Neural cell (in vitro differentiated cells): ENCODE measurements around the gene NUDCD2. TPM values are rescaled to one million over a fixed set of nuclear protein-coding genes. Genes with fewer than 3 reads are reported as not detected.

Experiments used
- H2AFZ ChIP-seq: fragments of 200-600, 300-800 bp; sonication (generic), shearing (Covaris generic); 2 replicates; pipeline ENCODE4 v1.6.0; 2014; ENCODE audit warnings: low read depth, mild to moderate bottlenecking, antibody characterized with exemption, low read length, moderate library complexity
- H3F3A ChIP-seq: fragments of 200-600 bp; shearing (Covaris generic); 2 replicates; pipeline ENCODE4 v1.6.1; 2016; ENCODE audit warnings: mild to moderate bottlenecking, moderate library complexity, mixed read lengths, antibody characterized with exemption, low read length; ENCODE audit not compliant: insufficient read depth, poor library complexity, severe bottlenecking
- H3K27ac ChIP-seq: fragments of 200-600, 300-800 bp; sonication (generic), shearing (Covaris generic); 2 replicates; pipeline ENCODE4 v1.5.1; 2014; ENCODE audit warnings: mild to moderate bottlenecking, low read length, moderate library complexity
- H3K27me3 ChIP-seq: fragments of 300-800, 200-600 bp; sonication (generic), shearing (Covaris generic); 2 replicates; pipeline ENCODE4 v1.6.0; 2014; ENCODE audit warnings: mild to moderate bottlenecking, low read depth, low read length, moderate library complexity; ENCODE audit not compliant: insufficient read depth
- H3K36me3 ChIP-seq: fragments of 300-800, 200-600 bp; sonication (generic), shearing (Covaris generic); 2 replicates; pipeline ENCODE4 v1.5.1; 2014; ENCODE audit warnings: mild to moderate bottlenecking, antibody characterized with exemption, low read length, moderate library complexity; ENCODE audit not compliant: insufficient read depth
- H3K4me2 ChIP-seq: fragments of 300-800, 200-600 bp; sonication (generic), shearing (Covaris generic); 2 replicates; pipeline ENCODE4 v1.6.0; 2014; ENCODE audit warnings: mild to moderate bottlenecking, low read length
- H3K4me3 ChIP-seq: fragments of 300-800, 200-600 bp; sonication (generic), shearing (Covaris generic); 2 replicates; pipeline ENCODE4 v1.5.1; 2014; ENCODE audit warnings: mild to moderate bottlenecking, low read length, moderate library complexity
- H3K79me2 ChIP-seq: fragments of 200-600 bp; shearing (Covaris generic); replicated peaks from 2 replicates; pipeline ENCODE4 v1.6.0; 2014; ENCODE audit warnings: mild to moderate bottlenecking, low read length, moderate library complexity; ENCODE audit not compliant: insufficient read depth
- H3K9ac ChIP-seq: fragments of 300-800, 200-600 bp; sonication (generic), shearing (Covaris generic); 2 replicates; pipeline ENCODE4 v1.6.1; 2016; ENCODE audit warnings: mild to moderate bottlenecking, low read length, mixed read lengths
- H3K9me2 ChIP-seq: fragments of 200-600 bp; shearing (Covaris generic); 2 replicates; pipeline ENCODE4 v1.6.1; 2016; ENCODE audit warnings: mild to moderate bottlenecking, low read length, mixed read lengths; ENCODE audit not compliant: insufficient read depth
- H3K9me3 ChIP-seq: fragments of 200-600, 300-800 bp; sonication (generic), shearing (Covaris generic); 2 replicates; pipeline ENCODE4 v1.6.1; 2016; ENCODE audit warnings: mild to moderate bottlenecking, mixed run types, low read length, moderate library complexity, mixed read lengths
- H4K20me1 ChIP-seq: fragments of 200-600 bp; shearing (Covaris generic); 2 replicates; pipeline ENCODE4 v1.6.1; 2016; ENCODE audit warnings: mild to moderate bottlenecking, mixed run types; ENCODE audit not compliant: insufficient read depth
- CTCF ChIP-seq: fragments of 450-650 bp; IDR thresholded peaks from 2 replicates; pipeline ENCODE4 v1.5.1; 2014; ENCODE audit warnings: antibody characterized with exemption, mild to moderate bottlenecking, moderate library complexity; ENCODE audit not compliant: poor library complexity, severe bottlenecking
- EP300 ChIP-seq: fragments of 450-650 bp; conservative IDR thresholded peaks from 2 replicates; pipeline ENCODE4 v1.6.1; 2014; ENCODE audit warnings: antibody characterized with exemption, mild to moderate bottlenecking, moderate library complexity; ENCODE audit not compliant: poor library complexity, severe bottlenecking
- EZH2 ChIP-seq: fragments of 200-600, 300-800 bp; shearing (Covaris generic), sonication (generic); IDR thresholded peaks from 2 replicates; pipeline ENCODE4 v1.6.1; 2014; ENCODE audit warnings: antibody characterized with exemption, low read length, borderline replicate concordance, mild to moderate bottlenecking; ENCODE audit not compliant: insufficient read depth, poor library complexity, severe bottlenecking
- MXI1 ChIP-seq: fragments of 450-650 bp; conservative IDR thresholded peaks from 2 replicates; pipeline ENCODE4 v1.6.1; 2014; ENCODE audit warnings: antibody characterized with exemption, mild to moderate bottlenecking; ENCODE audit not compliant: poor library complexity, severe bottlenecking
- POLR2AphosphoS5 ChIP-seq: IDR thresholded peaks from 2 replicates; pipeline ENCODE4 v1.6.1; 2012
- RAD21 ChIP-seq: fragments of 450-650 bp; conservative IDR thresholded peaks from 2 replicates; pipeline ENCODE4 v1.6.1; 2014; ENCODE audit warnings: antibody characterized with exemption, mild to moderate bottlenecking, moderate library complexity
- SMC3 ChIP-seq: fragments of 450-650 bp; conservative IDR thresholded peaks from 2 replicates; pipeline ENCODE4 v1.6.1; 2014; ENCODE audit warnings: antibody characterized with exemption, mild to moderate bottlenecking, moderate library complexity; ENCODE audit not compliant: poor library complexity
- TAF1 ChIP-seq: IDR thresholded peaks from 2 replicates; pipeline ENCODE4 v1.6.1; 2012; ENCODE audit warnings: low read depth
- polyA plus RNA-seq: library from polyadenylated mRNA; depleted of rRNA; stranded (reverse); fragments of >200 nt; gene quantifications from 2 replicates; pipeline ENCODE4 v1.2.3, GENCODE V29; 2014
- TF ChIP-seq, protein P1 (sequence below): IDR thresholded peaks from 2 replicates; pipeline ENCODE4 v1.6.1; 2012; ENCODE audit warnings: borderline replicate concordance

NUDCD2 gene
- polyA plus RNA-seq, 1 donor from 2014 or later = 17.7 TPM

DNA sequence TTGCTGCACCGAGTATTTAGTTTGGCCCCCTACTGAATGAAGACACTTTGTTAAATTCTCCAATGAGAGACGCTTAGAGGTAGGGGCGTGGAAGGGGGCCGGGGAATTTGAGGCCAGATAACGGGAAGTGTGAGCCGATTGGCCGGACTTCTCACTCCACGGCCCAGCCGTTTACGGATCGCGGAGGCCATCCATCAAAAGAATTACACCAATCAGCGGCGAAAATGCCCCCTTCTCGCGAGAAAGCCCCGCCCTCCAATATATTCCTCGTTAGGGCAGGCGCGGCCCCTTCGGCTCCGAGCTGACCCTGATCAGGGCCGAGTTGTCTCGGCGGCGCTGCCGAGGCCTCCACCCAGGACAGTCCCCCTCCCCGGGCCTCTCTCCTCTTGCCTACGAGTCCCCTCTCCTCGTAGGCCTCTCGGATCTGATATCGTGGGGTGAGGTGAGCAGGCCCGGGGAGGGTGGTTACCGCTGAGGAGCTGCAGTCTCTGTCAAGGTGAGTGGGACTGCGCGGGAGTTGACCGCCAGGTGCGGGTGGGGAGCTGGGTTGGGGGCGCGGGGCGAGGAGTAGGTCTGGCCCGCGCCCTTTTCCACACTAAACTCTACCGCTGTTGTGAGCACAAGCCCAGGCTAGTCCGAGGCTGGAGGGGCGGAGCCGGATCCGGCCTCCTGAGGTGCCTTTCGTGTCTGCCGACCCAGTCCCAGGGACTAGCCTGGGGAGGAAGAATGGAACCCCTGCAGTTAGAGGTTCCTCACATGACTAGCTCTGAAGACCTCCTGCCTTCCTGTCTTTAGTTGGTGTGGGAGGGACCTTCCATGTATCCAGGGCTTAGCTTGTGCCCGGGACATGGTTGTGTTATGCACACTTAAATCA is 22.4 kb downstream of the NUDCD2 start, which contains the start of gene CCNG1:
Gene CCNG1 (plus strand): TSS at position 287 of the 874 bp plus-strand sequence. CDS start 1,662 bp downstream, outside the sequence.
- Histone ChIP-seq H3K9me2 (no peaks in the 10 kb centered on the region), H3K27ac (peak within 1 kb of the TSS; percentile 72), H4K20me1 (no peaks in the 10 kb centered on the region), H3K79me2 (peaks cover 42% of the 10 kb centered on the region), H3F3A (no peaks in the 10 kb centered on the region), H3K4me3 (peak within 1 kb of the TSS; percentile 86), H2AFZ (peak within 1 kb of the TSS; percentile 86), H3K9ac (peak within 1 kb of the TSS; percentile 88), H3K36me3 (no peaks in the 10 kb centered on the region), H3K4me2 (peak within 1 kb of the TSS; percentile 67), H3K9me3 (no peaks in the 10 kb centered on the region), H3K27me3 (no peaks in the 10 kb centered on the region)
- TF ChIP-seq RAD21 (no peak), TAF1 (peak; percentile 63), CTCF (no peak), MXI1 (peak; percentile 40), EP300 (peak; percentile 13), SMC3 (no peak), EZH2 (no peak), POLR2AphosphoS5 (peak; percentile 80)
- TF ChIP-seq, protein P1, sequence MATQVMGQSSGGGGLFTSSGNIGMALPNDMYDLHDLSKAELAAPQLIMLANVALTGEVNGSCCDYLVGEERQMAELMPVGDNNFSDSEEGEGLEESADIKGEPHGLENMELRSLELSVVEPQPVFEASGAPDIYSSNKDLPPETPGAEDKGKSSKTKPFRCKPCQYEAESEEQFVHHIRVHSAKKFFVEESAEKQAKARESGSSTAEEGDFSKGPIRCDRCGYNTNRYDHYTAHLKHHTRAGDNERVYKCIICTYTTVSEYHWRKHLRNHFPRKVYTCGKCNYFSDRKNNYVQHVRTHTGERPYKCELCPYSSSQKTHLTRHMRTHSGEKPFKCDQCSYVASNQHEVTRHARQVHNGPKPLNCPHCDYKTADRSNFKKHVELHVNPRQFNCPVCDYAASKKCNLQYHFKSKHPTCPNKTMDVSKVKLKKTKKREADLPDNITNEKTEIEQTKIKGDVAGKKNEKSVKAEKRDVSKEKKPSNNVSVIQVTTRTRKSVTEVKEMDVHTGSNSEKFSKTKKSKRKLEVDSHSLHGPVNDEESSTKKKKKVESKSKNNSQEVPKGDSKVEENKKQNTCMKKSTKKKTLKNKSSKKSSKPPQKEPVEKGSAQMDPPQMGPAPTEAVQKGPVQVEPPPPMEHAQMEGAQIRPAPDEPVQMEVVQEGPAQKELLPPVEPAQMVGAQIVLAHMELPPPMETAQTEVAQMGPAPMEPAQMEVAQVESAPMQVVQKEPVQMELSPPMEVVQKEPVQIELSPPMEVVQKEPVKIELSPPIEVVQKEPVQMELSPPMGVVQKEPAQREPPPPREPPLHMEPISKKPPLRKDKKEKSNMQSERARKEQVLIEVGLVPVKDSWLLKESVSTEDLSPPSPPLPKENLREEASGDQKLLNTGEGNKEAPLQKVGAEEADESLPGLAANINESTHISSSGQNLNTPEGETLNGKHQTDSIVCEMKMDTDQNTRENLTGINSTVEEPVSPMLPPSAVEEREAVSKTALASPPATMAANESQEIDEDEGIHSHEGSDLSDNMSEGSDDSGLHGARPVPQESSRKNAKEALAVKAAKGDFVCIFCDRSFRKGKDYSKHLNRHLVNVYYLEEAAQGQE = peak; percentile 55

- Histone ChIP-seq H2AFZ (peak overlapping the region; percentile 86), H3K9ac (peak overlapping the region; percentile 88), H3K27me3 (no peaks in the 10 kb centered on the region), H3K79me2 (peaks cover 41% of the 10 kb centered on the region), H3K4me2 (peak overlapping the region; percentile 28), H3K9me3 (no peaks in the 10 kb centered on the region), H4K20me1 (no peaks in the 10 kb centered on the region), H3F3A (no peaks in the 10 kb centered on the region), H3K4me3 (peak overlapping the region; percentile 86), H3K36me3 (no peaks in the 10 kb centered on the region), H3K27ac (peak overlapping the region; percentile 72), H3K9me2 (no peaks in the 10 kb centered on the region)
- TF ChIP-seq POLR2AphosphoS5 (no peak), RAD21 (no peak), MXI1 (no peak), TAF1 (no peak), EP300 (no peak), SMC3 (no peak), EZH2 (no peak), CTCF (no peak)
- TF ChIP-seq, protein P1 = no peak
Observed at GRCh38 chr5:163437011-163437308, 22.9 kb downstream of the NUDCD2 start.
